Liver (tissue), 9 donors: ENCODE data around the gene CCDC102A. TPM values are rescaled to one million over a fixed set of nuclear protein-coding genes. Genes with fewer than 3 reads are reported as not detected.
A peak's percentile ranks its signal among the peaks of the same experiment; 100 is the strongest.

Experiments used
- DNase-seq: peaks from one replicate; pipeline ENCODE4 v3.0.0-alpha.2; 2017; ENCODE audit warnings: low spot score
- H3K27ac ChIP-seq, 2 donors: one replicate each; pipeline ENCODE4 v1.7.0; 2013; ENCODE audit warnings: inconsistent platforms in 2 of 2, low read length in 2 of 2, control low read depth in 1 of 2, low read depth in 1 of 2, mild to moderate bottlenecking in 1 of 2
- H3K27me3 ChIP-seq, 4 donors: one replicate each; pipeline versions ENCODE4 v1.6.1 to v1.7.0; 2013; ENCODE audit warnings: low read length in 3 of 4, inconsistent platforms in 1 of 4, mild to moderate bottlenecking in 1 of 4, moderate library complexity in 1 of 4; ENCODE audit not compliant: control insufficient read depth in 4 of 4, insufficient read depth in 4 of 4
- H3K36me3 ChIP-seq, 4 donors: one replicate each; pipeline versions ENCODE4 v1.6.1 to v1.7.0; 2013; ENCODE audit warnings: low read length in 3 of 4, mild to moderate bottlenecking in 3 of 4, low read depth in 1 of 4, moderate library complexity in 1 of 4; ENCODE audit not compliant: control insufficient read depth in 4 of 4, insufficient read depth in 3 of 4
- H3K4me1 ChIP-seq, 4 donors: one replicate each; pipeline versions ENCODE4 v1.6.1 to v1.7.0; 2013; ENCODE audit warnings: low read length in 3 of 4, mild to moderate bottlenecking in 3 of 4, moderate library complexity in 1 of 4; ENCODE audit not compliant: control insufficient read depth in 4 of 4, insufficient read depth in 4 of 4
- H3K4me3 ChIP-seq, 3 donors: one replicate each; pipeline versions ENCODE4 v1.6.1 to v1.7.0; 2013; ENCODE audit warnings: low read length in 3 of 3, control low read depth in 1 of 3, low read depth in 1 of 3, mild to moderate bottlenecking in 1 of 3
- H3K9ac ChIP-seq, 2 donors: one replicate each; pipeline ENCODE4 v1.7.0; 2013; ENCODE audit warnings: low read length in 2 of 2, mild to moderate bottlenecking in 2 of 2, moderate library complexity in 2 of 2, control low read depth in 1 of 2, low read depth in 1 of 2
- H3K9me3 ChIP-seq, 4 donors: one replicate each; pipeline versions ENCODE4 v1.6.1 to v1.7.0; 2013; ENCODE audit warnings: low read length in 3 of 4; ENCODE audit not compliant: control insufficient read depth in 4 of 4
- ATF3 ChIP-seq: IDR thresholded peaks from 2 replicates; pipeline ENCODE4 v1.6.1; 2016; ENCODE audit warnings: antibody characterized with exemption
- CTCF ChIP-seq: fragments of 150-350 bp; IDR thresholded peaks from 2 replicates; pipeline ENCODE4 v1.5.1; 2017; ENCODE audit warnings: improper control_type of control experiment, low read depth, low read length; ENCODE audit not compliant: missing input control
- EGR1 ChIP-seq, 2 donors: IDR thresholded peaks; 2 replicates each; pipeline ENCODE4 v1.6.1; 2016 to 2018; ENCODE audit warnings: antibody characterized with exemption in 2 of 2, low read depth in 2 of 2
- GABPA ChIP-seq, 2 donors: IDR thresholded peaks in 1 of 2; conservative IDR thresholded peaks in 1 of 2; 2 replicates each; pipeline ENCODE4 v1.6.1; 2016; ENCODE audit warnings: antibody characterized with exemption in 2 of 2, mild to moderate bottlenecking in 1 of 2, moderate library complexity in 1 of 2
- HNF4A ChIP-seq, 2 donors: conservative IDR thresholded peaks; 2 replicates each; pipeline ENCODE4 v1.6.1; 2016; ENCODE audit warnings: antibody characterized with exemption in 2 of 2, mild to moderate bottlenecking in 2 of 2
- HNF4G ChIP-seq: IDR thresholded peaks from 2 replicates; pipeline ENCODE4 v1.6.1; 2016; ENCODE audit warnings: antibody characterized with exemption
- JUND ChIP-seq, 2 donors: IDR thresholded peaks; 2 replicates each; pipeline ENCODE4 v1.6.1; 2016; ENCODE audit warnings: antibody characterized with exemption in 2 of 2
- MAX ChIP-seq: IDR thresholded peaks from 2 replicates; pipeline ENCODE4 v1.6.1; 2016; ENCODE audit warnings: antibody characterized with exemption
- NR2F2 ChIP-seq: IDR thresholded peaks from 2 replicates; pipeline ENCODE4 v1.6.1; 2016; ENCODE audit warnings: antibody characterized with exemption
- RAD21 ChIP-seq, 2 donors: IDR thresholded peaks; 2 replicates each; pipeline ENCODE4 v1.6.1; 2016; ENCODE audit warnings: antibody characterized with exemption in 2 of 2, mild to moderate bottlenecking in 2 of 2
- REST ChIP-seq: IDR thresholded peaks from 2 replicates; pipeline ENCODE4 v1.6.1; 2016; ENCODE audit warnings: antibody characterized with exemption, mild to moderate bottlenecking
- SP1 ChIP-seq: IDR thresholded peaks from 2 replicates; pipeline ENCODE4 v1.6.1; 2018; ENCODE audit warnings: antibody characterized with exemption, mild to moderate bottlenecking
- TAF1 ChIP-seq: conservative IDR thresholded peaks from 2 replicates; pipeline ENCODE4 v1.6.1; 2016; ENCODE audit warnings: antibody characterized with exemption, mild to moderate bottlenecking
- YY1 ChIP-seq: IDR thresholded peaks from 2 replicates; pipeline ENCODE4 v1.6.1; 2016; ENCODE audit warnings: antibody characterized with exemption, mild to moderate bottlenecking
- WGBS: extraction: QIAGEN DNeasy Blood & Tissue Kit; methylation state at CpG from one replicate; pipeline ENCODE4 v1.1.7; 2013; 5-methylcytosine and 5-hydroxymethylcytosine counted together
- polyA plus RNA-seq, 2 donors: library from polyadenylated mRNA; stranded (reverse) in 1 of 2; unstranded in 1 of 2; fragments of 200-250 nt in 1 of 2; fragments of >200 nt in 1 of 2; fragmentation: Nextera tagmentation in 1 of 2; extraction: Ambion mirVana in 1 of 2; gene quantifications; one replicate each; pipeline versions ENCODE4 v1.2.1 to v1.2.3, GENCODE V29; 2013 to 2015
- total RNA-seq, 2 donors: library from RNA; depleted of rRNA; stranded (reverse); fragments of >200 nt; gene quantifications; one replicate each; pipeline ENCODE4 v1.2.3, GENCODE V29; 2014
- donor health status: healthy.
- donor health status: healthy.
- donor health status: healthy.
- donor health status: healthy.
- donor health status: healthy.

CCDC102A gene
- total and polyA plus RNA-seq, 4 donors = 0.36 to 2.6 (median 1.7) TPM

GRCh38 chr16:57519796-57520360 is 16.5 kb downstream of the CCDC102A start:
- Histone ChIP-seq H3K27ac (no peak overlapping the region), H3K36me3 (peaks cover 0 to 2% (median 0%) of the 10 kb centered on the region in 4 donors), H3K4me1 (peaks cover 0 to 5% (median 2%) of the 10 kb centered on the region in 4 donors), H3K9ac (no peak overlapping the region), H3K4me3 (no peak overlapping the region), H3K27me3 (no peaks in the 10 kb centered on the region), H3K9me3 (no peaks in the 10 kb centered on the region)
- DNase-seq = peak; percentile 85
- WGBS = 33% methylated on average over 10 of the region's 10 CpGs
- TF ChIP-seq TAF1 = no peak
- no peak for TF ChIP-seq HNF4A (conservative IDR thresholded peaks at IDR 0.05)
- peak; percentile 94 for TF ChIP-seq CTCF
- TF ChIP-seq EGR1 (IDR thresholded peaks at IDR 0.05; ENCODE audit: low read depth in 2 of 2) = no peak
- TF ChIP-seq RAD21 (IDR thresholded peaks at IDR 0.05) = peak; percentile 97 to 98

GRCh38 chr16:57518922-57519321 is 17.4 kb downstream of the CCDC102A start:
- WGBS = 65% methylated on average over 6 of the region's 6 CpGs
- Histone ChIP-seq H3K36me3 (peaks cover 0 to 2% (median 0%) of the 10 kb centered on the region in 4 donors), H3K9ac (no peak overlapping the region), H3K9me3 (no peaks in the 10 kb centered on the region), H3K27ac (no peak overlapping the region), H3K4me1 (peaks cover 0 to 5% (median 2%) of the 10 kb centered on the region in 4 donors), H3K27me3 (no peaks in the 10 kb centered on the region), H3K4me3 (no peak overlapping the region)
- TF ChIP-seq GABPA (IDR thresholded peaks at IDR 0.05 in 1 of 2, conservative IDR thresholded peaks at IDR 0.05 in 1 of 2) (no peak), NR2F2 (no peak), RAD21 (IDR thresholded peaks at IDR 0.05) (no peak), REST (no peak), HNF4A (conservative IDR thresholded peaks at IDR 0.05) (no peak), TAF1 (no peak), HNF4G (no peak), MAX (no peak), JUND (IDR thresholded peaks at IDR 0.05) (no peak), EGR1 (IDR thresholded peaks at IDR 0.05; ENCODE audit: low read depth in 2 of 2) (no peak), ATF3 (no peak), YY1 (no peak), SP1 (no peak)
- DNase-seq = no peak
